K562 (cell line): ENCODE measurements around the gene MYCN. TPM values are rescaled to one million over a fixed set of nuclear protein-coding genes. Genes with fewer than 3 reads are reported as not detected.

ENCODE experiments used
- ATAC-seq: fragments of 200-7000 bp; cut with Tn5 transposase; 3 replicates; pipeline ENCODE4 v1.9.1; 2020; ENCODE audit warnings: moderate library complexity
- BruUV-seq: library from RNA; stranded (reverse); fragments of 400-500 nt; replicated peaks from 2 replicates; lab custom pipeline; 2021; lab: Mats Ljungman, UMichigan
- CTCF ChIA-PET: fragments of 300-600 bp; formaldehyde crosslinking; extraction: SDS; loops from one replicate; lab custom pipeline; 2021; ENCODE audit warnings: low intra/inter-chr PET ratio; lab: Yijun Ruan, JAX
- POLR2A ChIA-PET: fragments of 300-600, 350-650 bp; sonication (Branson Sonifier 250); formaldehyde crosslinking; extraction: SDS; loops from one replicate; lab custom pipeline; 2021; ENCODE audit warnings: antibody characterized with exemption, inconsistent platforms; lab: Yijun Ruan, JAX
- DNase-seq, 4 experiments: peaks; one replicate each; pipeline versions ENCODE4 v3.0.0 to v3.0.0-alpha.2; 2011 to 2018; ENCODE audit warnings: low spot score in 3 of 4, mixed read lengths in 3 of 4; ENCODE audit errors: extremely low read depth in 1 of 4
- FAIRE-seq: peaks from 2 replicates; lab custom pipeline; 2011; peaks lifted over from hg19 to GRCh38; lab: Jason Lieb, UNC
- H2AFZ ChIP-seq: 2 replicates; pipeline ENCODE4 v1.6.0; 2011; ENCODE audit warnings: low read depth, low read length, control low read depth, inconsistent platforms
- H3K27ac ChIP-seq: fragments of 200-600 bp; 3 replicates; pipeline ENCODE4 v1.8.0; 2011; ENCODE audit warnings: low read depth, mild to moderate bottlenecking, control low read depth, inconsistent platforms, low read length, moderate library complexity, mixed read lengths; ENCODE audit errors: extremely low read depth
- H3K27me3 ChIP-seq, 2 experiments: fragments of 300-600 bp in 1 of 2; 2 replicates in 1 of 2; 3 replicates in 1 of 2; pipeline versions ENCODE4 v1.6.0 to v1.8.0; 2011; ENCODE audit warnings: inconsistent platforms in 2 of 2, low read length in 2 of 2, mild to moderate bottlenecking in 1 of 2, mixed read lengths in 1 of 2, moderate library complexity in 1 of 2; ENCODE audit not compliant: control insufficient read depth in 2 of 2, insufficient read depth in 2 of 2
- H3K36me3 ChIP-seq: fragments of 300-600 bp; 3 replicates; pipeline ENCODE4 v1.8.0; 2011; ENCODE audit warnings: mild to moderate bottlenecking, low read length, inconsistent platforms; ENCODE audit not compliant: control insufficient read depth, insufficient read depth
- H3K4me1 ChIP-seq, 2 experiments: fragments of 200-600 bp in 1 of 2; replicated peaks in 1 of 2; 2 replicates in 1 of 2; 3 replicates in 1 of 2; pipeline versions ENCODE4 v1.5.1 to v1.8.0; 2011; ENCODE audit warnings: inconsistent platforms in 2 of 2, low read length in 2 of 2, mild to moderate bottlenecking in 1 of 2, mixed read lengths in 1 of 2, moderate library complexity in 1 of 2; ENCODE audit not compliant: control insufficient read depth in 2 of 2, insufficient read depth in 2 of 2
- H3K4me2 ChIP-seq: 2 replicates; pipeline ENCODE4 v1.6.1; 2011; ENCODE audit warnings: low read length, control low read depth, inconsistent platforms, mixed read lengths; ENCODE audit not compliant: insufficient read depth
- H3K4me3 ChIP-seq: fragments of 200-600 bp; sonication (generic), shearing (Covaris generic); 2 replicates; pipeline ENCODE4 v1.5.1; 2016; ENCODE audit warnings: control low read depth, inconsistent platforms
- H3K79me2 ChIP-seq: fragments of 200-600 bp; 3 replicates; pipeline ENCODE4 v1.8.0; 2011; ENCODE audit warnings: low read length, inconsistent platforms; ENCODE audit not compliant: control insufficient read depth, insufficient read depth
- H3K9ac ChIP-seq, 2 experiments: 2 replicates each; pipeline versions ENCODE4 v1.6.0 to v1.6.1; 2011; ENCODE audit warnings: low read depth in 2 of 2, low read length in 2 of 2, control low read depth in 1 of 2, inconsistent platforms in 1 of 2, mild to moderate bottlenecking in 1 of 2, mixed read lengths in 1 of 2; ENCODE audit not compliant: insufficient read depth in 1 of 2
- H3K9me1 ChIP-seq: one replicate; pipeline ENCODE4 v1.6.0; 2011; ENCODE audit warnings: inconsistent platforms, mild to moderate bottlenecking, low read length, moderate library complexity; ENCODE audit not compliant: control insufficient read depth, insufficient read depth
- H3K9me3 ChIP-seq: replicated peaks from 2 replicates; pipeline ENCODE4 v1.5.1; 2011; ENCODE audit warnings: low read depth, low read length, inconsistent platforms; ENCODE audit not compliant: control insufficient read depth, insufficient read depth
- H4K20me1 ChIP-seq: replicated peaks from 2 replicates; pipeline ENCODE4 v1.6.1; 2011; ENCODE audit warnings: low read length, inconsistent platforms, mixed read lengths; ENCODE audit not compliant: control insufficient read depth, insufficient read depth
- CBX5 ChIP-seq: IDR thresholded peaks from 2 replicates; pipeline ENCODE4 v1.6.1; 2014; ENCODE audit warnings: low read depth, borderline replicate concordance
- DMBX1 ChIP-seq: fragments of 250-450 bp; sonication (Bioruptor Pico); IDR thresholded peaks from 2 replicates; pipeline ENCODE4 v1.8.0; 2022; ENCODE audit warnings: inconsistent platforms, mild to moderate bottlenecking, moderate library complexity, borderline replicate concordance
- ELF4 ChIP-seq: fragments of 450-650 bp; formaldehyde crosslinking; IDR thresholded peaks from 2 replicates; pipeline ENCODE4 v1.4.0; 2022; ENCODE audit warnings: missing genetic modification characterization
- ERF ChIP-seq: fragments of 450-650 bp; formaldehyde crosslinking; IDR thresholded peaks from 2 replicates; pipeline ENCODE4 v1.4.0; 2020; ENCODE audit warnings: mild to moderate bottlenecking, mixed read lengths
- HLTF ChIP-seq: fragments of 450-650 bp; IDR thresholded peaks from 2 replicates; pipeline ENCODE4 v1.6.1; 2016
- HOXB6 ChIP-seq: fragments of 250-450 bp; sonication (Bioruptor Pico); IDR thresholded peaks from 2 replicates; pipeline ENCODE4 v1.5.1; 2022; ENCODE audit warnings: mild to moderate bottlenecking, borderline replicate concordance
- MAZ ChIP-seq, 2 experiments: fragments of 450-650 bp in 1 of 2; sonication (generic) in 1 of 2; formaldehyde crosslinking; IDR thresholded peaks in 1 of 2; conservative IDR thresholded peaks in 1 of 2; 2 replicates each; pipeline versions ENCODE4 v1.4.0 to v1.5.0; 2020; ENCODE audit warnings: mild to moderate bottlenecking in 1 of 2, missing genetic modification reagents in 1 of 2
- MCM5 ChIP-seq: fragments of 450-650 bp; IDR thresholded peaks from 2 replicates; pipeline ENCODE4 v1.6.1; 2016; ENCODE audit warnings: low read depth
- PYGO2 ChIP-seq: fragments of 450-650 bp; IDR thresholded peaks from 2 replicates; pipeline ENCODE4 v1.6.1; 2016; ENCODE audit warnings: mild to moderate bottlenecking, missing genetic modification characterization, moderate library complexity, missing compliant biosample characterization
- RBM14 ChIP-seq: fragments of 200-400 bp; formaldehyde crosslinking; IDR thresholded peaks from 2 replicates; pipeline ENCODE4 v1.6.1; 2018; ENCODE audit warnings: low read depth, mild to moderate bottlenecking, low read length, moderate library complexity, borderline replicate concordance; ENCODE audit not compliant: insufficient read depth
- TRIM24 ChIP-seq, 2 experiments: fragments of 450-650 bp; IDR thresholded peaks; 2 replicates each; pipeline ENCODE4 v1.6.1; 2016
- YY1 ChIP-seq, 3 experiments: IDR thresholded peaks; 2 replicates each; pipeline ENCODE4 v1.6.1; 2011; ENCODE audit warnings: low read length in 2 of 3, mild to moderate bottlenecking in 2 of 3, moderate library complexity in 2 of 3, borderline replicate concordance in 1 of 3, control low read depth in 1 of 3, low read depth in 1 of 3; ENCODE audit not compliant: insufficient read depth in 3 of 3, insufficient replicate concordance in 2 of 3, control insufficient read depth in 1 of 3, insufficient read length in 1 of 3; ENCODE audit errors: extremely low read depth in 1 of 3
- WGBS: fragments of 100-300 bp; shearing (Covaris generic); methylation state at CpG from one replicate; pipeline ENCODE4 v1.1.6; 2016; ENCODE audit warnings: low coverage, mixed read lengths; ENCODE audit not compliant: insufficient coverage; ENCODE audit errors: missing lambda C conversion rate; 5-methylcytosine and 5-hydroxymethylcytosine counted together
- in situ Hi-C: fragments of 300-500 bp; cut with MboI; formaldehyde crosslinking; loops from 4 replicates; pipeline ENCODE4 v1.15.0; 2018; ENCODE audit warnings: inconsistent platforms, mixed read lengths
- intact Hi-C: fragments of 100-400 bp; cut with micrococcal nuclease; formaldehyde crosslinking; loops from 2 replicates; pipeline ENCODE4 v1.14.2; 2022
- polyA plus RNA-seq, 8 experiments: library from polyadenylated mRNA; depleted of rRNA in 4 of 8; stranded (reverse) in 5 of 8; unstranded in 3 of 8; fragments of >200 nt; fragmentation: Nextera tagmentation in 2 of 8; fragmentation: Illumina TruSeq in 1 of 8; extraction: Ambion mirVana in 2 of 8; extraction: Trizol in 1 of 8; gene quantifications; 2 replicates each; pipeline versions ENCODE4 v1.2.1 to v1.2.3, GENCODE V29; 2011 to 2014; ENCODE audit warnings: inconsistent platforms in 1 of 8, missing spikeins in 1 of 8
- total RNA-seq, 7 experiments: library from RNA; depleted of rRNA in 6 of 7; stranded (reverse); fragments of >200 nt in 6 of 7; fragmentation: Illumina TruSeq in 2 of 7; extraction: Trizol in 2 of 7; gene quantifications; 2 replicates each; pipeline versions ENCODE4 v1.2.1 to v1.2.3, GENCODE V29; 2011 to 2021; ENCODE audit warnings: low replicate concordance in 1 of 7
- TF ChIP-seq, protein P1 (sequence below): fragments of 250-450 bp; sonication (Bioruptor Pico); IDR thresholded peaks from 2 replicates; pipeline ENCODE4 v1.8.0; 2022; ENCODE audit warnings: moderate library complexity, mild to moderate bottlenecking, inconsistent platforms
- TF ChIP-seq, protein P2 (sequence below): fragments of 450-650 bp; conservative IDR thresholded peaks from 2 replicates; pipeline ENCODE4 v1.6.1; 2016; ENCODE audit warnings: missing genetic modification characterization, low read depth, mild to moderate bottlenecking, missing compliant biosample characterization, moderate library complexity
- TF ChIP-seq, protein P3 (sequence below): sonication (generic); formaldehyde crosslinking; IDR thresholded peaks from 2 replicates; pipeline ENCODE4 v1.8.1; 2022; ENCODE audit warnings: missing genetic modification reagents

Gene MYCN
- total and polyA plus RNA-seq, 9 of the 15 experiments (the other 6 are each of a cell fraction or from before 2014, with no cell fraction given), result not detected

DNA sequence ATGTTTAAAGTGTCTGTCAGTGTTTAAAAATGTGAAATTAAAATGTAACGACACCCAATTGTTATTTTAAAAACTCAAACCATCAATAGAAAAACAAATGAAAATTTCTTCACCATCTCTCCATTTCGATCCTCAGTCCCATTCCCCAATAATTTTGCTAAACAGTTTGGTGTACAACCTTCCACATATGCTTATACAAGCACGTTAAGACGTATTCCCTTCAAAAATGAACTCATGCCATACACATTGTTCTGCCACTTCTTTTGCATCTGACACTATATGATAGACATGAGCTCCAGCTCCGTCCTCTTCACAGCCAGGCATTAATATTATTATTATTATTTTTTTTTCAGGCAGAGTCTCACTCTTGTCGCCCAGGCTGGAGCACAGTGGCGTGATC lies 14.1 kb upstream of the MYCN start:
- ChIA-PET CTCF (no interaction called here), POLR2A (no interaction called here)
- Histone ChIP-seq H2AFZ (no peak overlapping the region), H3K36me3 (no peaks in the 10 kb centered on the region), H3K9ac (no peak overlapping the region), H3K27me3 (peaks cover 0 to 19% of the 10 kb centered on the region in 2 experiments; a peak in 2 of 5 replicates), H3K4me3 (no peak overlapping the region), H3K9me1 (no peaks in the 10 kb centered on the region), H3K9me3 (no peaks in the 10 kb centered on the region), H3K27ac (no peak overlapping the region), H3K4me1 (no peaks in the 10 kb centered on the region), H4K20me1 (no peaks in the 10 kb centered on the region), H3K4me2 (no peak overlapping the region), H3K79me2 (no peaks in the 10 kb centered on the region)
- WGBS, result 0% methylated on average over 7 of the region's 7 CpGs
- no TSS peak for BruUV-seq
- in situ Hi-C loops, result loop anchor here (25.0 kb wide), 2 partner anchors 561 to 836 kb away; no protein-coding TSS in a partner anchor
- ATAC-seq, result no peak
- no peak for DNase-seq
- no peak for FAIRE-seq
- intact Hi-C loops, result no loop called here
- TF ChIP-seq, protein P1, sequence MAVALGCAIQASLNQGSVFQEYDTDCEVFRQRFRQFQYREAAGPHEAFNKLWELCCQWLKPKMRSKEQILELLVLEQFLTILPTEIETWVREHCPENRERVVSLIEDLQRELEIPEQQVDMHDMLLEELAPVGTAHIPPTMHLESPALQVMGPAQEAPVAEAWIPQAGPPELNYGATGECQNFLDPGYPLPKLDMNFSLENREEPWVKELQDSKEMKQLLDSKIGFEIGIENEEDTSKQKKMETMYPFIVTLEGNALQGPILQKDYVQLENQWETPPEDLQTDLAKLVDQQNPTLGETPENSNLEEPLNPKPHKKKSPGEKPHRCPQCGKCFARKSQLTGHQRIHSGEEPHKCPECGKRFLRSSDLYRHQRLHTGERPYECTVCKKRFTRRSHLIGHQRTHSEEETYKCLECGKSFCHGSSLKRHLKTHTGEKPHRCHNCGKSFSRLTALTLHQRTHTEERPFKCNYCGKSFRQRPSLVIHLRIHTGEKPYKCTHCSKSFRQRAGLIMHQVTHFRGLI (CRISPR knock-in tag), result no peak
- no peak for TF ChIP-seq HLTF
- TF ChIP-seq, protein P2, sequence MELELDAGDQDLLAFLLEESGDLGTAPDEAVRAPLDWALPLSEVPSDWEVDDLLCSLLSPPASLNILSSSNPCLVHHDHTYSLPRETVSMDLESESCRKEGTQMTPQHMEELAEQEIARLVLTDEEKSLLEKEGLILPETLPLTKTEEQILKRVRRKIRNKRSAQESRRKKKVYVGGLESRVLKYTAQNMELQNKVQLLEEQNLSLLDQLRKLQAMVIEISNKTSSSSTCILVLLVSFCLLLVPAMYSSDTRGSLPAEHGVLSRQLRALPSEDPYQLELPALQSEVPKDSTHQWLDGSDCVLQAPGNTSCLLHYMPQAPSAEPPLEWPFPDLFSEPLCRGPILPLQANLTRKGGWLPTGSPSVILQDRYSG, result no peak
- no peak for TF ChIP-seq MCM5
- no peak for TF ChIP-seq ELF4
- TF ChIP-seq, protein P3, sequence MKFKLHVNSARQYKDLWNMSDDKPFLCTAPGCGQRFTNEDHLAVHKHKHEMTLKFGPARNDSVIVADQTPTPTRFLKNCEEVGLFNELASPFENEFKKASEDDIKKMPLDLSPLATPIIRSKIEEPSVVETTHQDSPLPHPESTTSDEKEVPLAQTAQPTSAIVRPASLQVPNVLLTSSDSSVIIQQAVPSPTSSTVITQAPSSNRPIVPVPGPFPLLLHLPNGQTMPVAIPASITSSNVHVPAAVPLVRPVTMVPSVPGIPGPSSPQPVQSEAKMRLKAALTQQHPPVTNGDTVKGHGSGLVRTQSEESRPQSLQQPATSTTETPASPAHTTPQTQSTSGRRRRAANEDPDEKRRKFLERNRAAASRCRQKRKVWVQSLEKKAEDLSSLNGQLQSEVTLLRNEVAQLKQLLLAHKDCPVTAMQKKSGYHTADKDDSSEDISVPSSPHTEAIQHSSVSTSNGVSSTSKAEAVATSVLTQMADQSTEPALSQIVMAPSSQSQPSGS (CRISPR knock-in tag), result no peak
- TF ChIP-seq ERF (CRISPR knock-in tag), result no peak
- no peak for TF ChIP-seq CBX5
- no peak for TF ChIP-seq HOXB6 (CRISPR knock-in tag)
- no peak for TF ChIP-seq TRIM24 (IDR thresholded peaks at IDR 0.05)
- no peak for TF ChIP-seq MAZ (CRISPR knock-in tag; conservative IDR thresholded peaks at IDR 0.05 in 1 of 2, IDR thresholded peaks at IDR 0.05 in 1 of 2)
- no peak for TF ChIP-seq PYGO2
- no peak for TF ChIP-seq RBM14
- no peak for TF ChIP-seq YY1 (IDR thresholded peaks at IDR 0.05; ENCODE audit: borderline replicate concordance in 1 of 3, control insufficient read depth in 1 of 3, extremely low read depth in 1 of 3, insufficient read depth in 3 of 3, insufficient read length in 1 of 3, insufficient replicate concordance in 2 of 3, low read depth in 1 of 3, low read length in 2 of 3)
- TF ChIP-seq DMBX1 (CRISPR knock-in tag), result no peak
